Activated naive CD4-positive, alpha-beta T cell treated with anti-CD3 and anti-CD28 coated beads, Interleukin-2, amount 10 ng/mL, durations not matched to agents 7 days and 5 days (primary cell): ENCODE measurements around the gene DNAH11.
A peak's percentile ranks its signal among the peaks of the same experiment; 100 is the strongest.

Experiments used
- CTCF ChIA-PET: fragments of 350-600 bp; sonication (Branson Sonifier 250); formaldehyde crosslinking; loops from one replicate; lab custom pipeline; 2021; ENCODE audit warnings: antibody characterized with exemption; lab: Charles Lee
- DNase-seq: peaks from one replicate; pipeline ENCODE4 v3.0.0-alpha.2; 2020
- H3K27ac Mint-ChIP-seq: one replicate; pipeline ENCODE4 v1.8.0; 2021; ENCODE audit warnings: mild to moderate bottlenecking, moderate library complexity, mixed read lengths
- H3K27me3 Mint-ChIP-seq: one replicate; pipeline ENCODE4 v1.8.0; 2021; ENCODE audit warnings: mild to moderate bottlenecking, mixed read lengths
- H3K36me3 Mint-ChIP-seq: one replicate; pipeline ENCODE4 v1.8.0; 2021; ENCODE audit warnings: mixed read lengths
- H3K4me1 Mint-ChIP-seq: one replicate; pipeline ENCODE4 v1.8.0; 2021; ENCODE audit warnings: mixed read lengths
- H3K4me3 Mint-ChIP-seq: one replicate; pipeline ENCODE4 v1.8.0; 2021; ENCODE audit warnings: mild to moderate bottlenecking, moderate library complexity, mixed read lengths
- H3K9me3 Mint-ChIP-seq: one replicate; pipeline ENCODE4 v1.8.0; 2021; ENCODE audit warnings: mixed read lengths

Gene DNAH11

GRCh38 chr7:21538936-21539495, 3.8 kb upstream of the DNAH11 start:
- H3K4me3 Mint-ChIP-seq = no peak overlapping the region

GRCh38 chr7:21543528-21544302, 876 bp downstream of the DNAH11 start:
- Mint-ChIP-seq H3K4me3 (peak overlapping the region; percentile 63), H3K4me1 (peaks cover 9% of the 10 kb centered on the region), H3K27ac (no peak overlapping the region), H3K36me3 (no peaks in the 10 kb centered on the region), H3K27me3 (peaks cover 52% of the 10 kb centered on the region), H3K9me3 (no peaks in the 10 kb centered on the region)
- CTCF ChIA-PET = no interaction called here
- DNase-seq = peak; percentile 29

More at GRCh38 chr7:21538936-21539495, 3.8 kb upstream of the DNAH11 start:
- Mint-ChIP-seq H3K36me3 (no peaks in the 10 kb centered on the region), H3K27ac (no peak overlapping the region), H3K27me3 (peaks cover 39% of the 10 kb centered on the region), H3K9me3 (peaks cover 2% of the 10 kb centered on the region), H3K4me1 (peaks cover 7% of the 10 kb centered on the region)
- CTCF ChIA-PET = no interaction called here
- DNase-seq = no peak

- Mint-ChIP-seq H3K4me3 (peak overlapping the region; percentile 63), H3K9me3 (no peaks in the 10 kb centered on the region), H3K4me1 (peaks cover 9% of the 10 kb centered on the region), H3K27ac (no peak overlapping the region), H3K36me3 (no peaks in the 10 kb centered on the region), H3K27me3 (peaks cover 53% of the 10 kb centered on the region)
- no peak for DNase-seq
- CTCF ChIA-PET = no interaction called here
Measured at GRCh38 chr7:21544303-21544656, 1.4 kb downstream of the DNAH11 start.

GRCh38 chr7:21544715-21545114, 1.9 kb downstream of the DNAH11 start:
- H3K27me3 Mint-ChIP-seq = peaks cover 53% of the 10 kb centered on the region
- no peak for DNase-seq
- H3K4me1 Mint-ChIP-seq = peaks cover 9% of the 10 kb centered on the region
- H3K4me3 Mint-ChIP-seq = no peak overlapping the region
- H3K9me3 Mint-ChIP-seq = no peaks in the 10 kb centered on the region
- H3K27ac Mint-ChIP-seq = no peak overlapping the region
- CTCF ChIA-PET = no interaction called here
- no peaks in the 10 kb centered on the region for H3K36me3 Mint-ChIP-seq

GRCh38 chr7:21547501-21547900, 4.7 kb downstream of the DNAH11 start:
- peaks cover 38% of the 10 kb centered on the region for H3K27me3 Mint-ChIP-seq
- no peak for DNase-seq
- H3K9me3 Mint-ChIP-seq = no peaks in the 10 kb centered on the region
- no peak overlapping the region for H3K27ac Mint-ChIP-seq
- H3K36me3 Mint-ChIP-seq = no peaks in the 10 kb centered on the region
- peaks cover 9% of the 10 kb centered on the region for H3K4me1 Mint-ChIP-seq
- CTCF ChIA-PET = no interaction called here
- no peak overlapping the region for H3K4me3 Mint-ChIP-seq

- Mint-ChIP-seq H3K4me3 (no peak overlapping the region), H3K36me3 (no peaks in the 10 kb centered on the region), H3K4me1 (peaks cover 6% of the 10 kb centered on the region), H3K9me3 (no peaks in the 10 kb centered on the region), H3K27me3 (peaks cover 28% of the 10 kb centered on the region), H3K27ac (no peak overlapping the region)
- CTCF ChIA-PET = no interaction called here
- no peak for DNase-seq
Measured at GRCh38 chr7:21548491-21548890, 5.7 kb downstream of the DNAH11 start.

GRCh38 chr7:21550076-21550475, 7.2 kb downstream of the DNAH11 start:
- no peak overlapping the region for H3K27ac Mint-ChIP-seq
- H3K4me3 Mint-ChIP-seq = no peak overlapping the region
- no peaks in the 10 kb centered on the region for H3K4me1 Mint-ChIP-seq
- no peaks in the 10 kb centered on the region for H3K36me3 Mint-ChIP-seq
- no peak for DNase-seq
- no peaks in the 10 kb centered on the region for H3K9me3 Mint-ChIP-seq
- CTCF ChIA-PET = no interaction called here
- H3K27me3 Mint-ChIP-seq = peaks cover 21% of the 10 kb centered on the region

- CTCF ChIA-PET = interaction anchor here (1.5 kb wide), 1 partner anchor 11 kb away, joined by 3 read pairs; no protein-coding TSS in a partner anchor
- H3K36me3 Mint-ChIP-seq = no peaks in the 10 kb centered on the region
- no peak overlapping the region for H3K27ac Mint-ChIP-seq
- no peak overlapping the region for H3K4me3 Mint-ChIP-seq
- H3K27me3 Mint-ChIP-seq = peaks cover 12% of the 10 kb centered on the region
- no peak for DNase-seq
- no peaks in the 10 kb centered on the region for H3K4me1 Mint-ChIP-seq
- no peaks in the 10 kb centered on the region for H3K9me3 Mint-ChIP-seq
Measured at GRCh38 chr7:21550821-21551531, 8.1 kb downstream of the DNAH11 start.

GRCh38 chr7:21562385-21562784, 19.5 kb downstream of the DNAH11 start:
- H3K27ac Mint-ChIP-seq = no peak overlapping the region
- no peaks in the 10 kb centered on the region for H3K9me3 Mint-ChIP-seq
- CTCF ChIA-PET = no interaction called here
- no peak overlapping the region for H3K4me3 Mint-ChIP-seq
- no peaks in the 10 kb centered on the region for H3K27me3 Mint-ChIP-seq
- DNase-seq = no peak
- no peaks in the 10 kb centered on the region for H3K36me3 Mint-ChIP-seq
- no peaks in the 10 kb centered on the region for H3K4me1 Mint-ChIP-seq

- Mint-ChIP-seq H3K4me1 (no peaks in the 10 kb centered on the region), H3K36me3 (no peaks in the 10 kb centered on the region), H3K9me3 (no peaks in the 10 kb centered on the region), H3K27ac (no peak overlapping the region), H3K27me3 (no peaks in the 10 kb centered on the region), H3K4me3 (no peak overlapping the region)
- DNase-seq = no peak
- CTCF ChIA-PET = no interaction called here
Measured at GRCh38 chr7:21565614-21566013, 22.8 kb downstream of the DNAH11 start.

- no peaks in the 10 kb centered on the region for H3K4me1 Mint-ChIP-seq
- H3K27me3 Mint-ChIP-seq = no peaks in the 10 kb centered on the region
- no peak for DNase-seq
- H3K9me3 Mint-ChIP-seq = no peaks in the 10 kb centered on the region
- H3K27ac Mint-ChIP-seq = no peak overlapping the region
- CTCF ChIA-PET = no interaction called here
- H3K4me3 Mint-ChIP-seq = no peak overlapping the region
- H3K36me3 Mint-ChIP-seq = no peaks in the 10 kb centered on the region
Measured at GRCh38 chr7:21566094-21566493, 23.3 kb downstream of the DNAH11 start.

GRCh38 chr7:21568762-21569161, 25.9 kb downstream of the DNAH11 start:
- CTCF ChIA-PET = interaction anchor here (1.2 kb wide), 1 partner anchor 315 kb away, joined by 9 read pairs; no protein-coding TSS in a partner anchor
- Mint-ChIP-seq H3K9me3 (no peaks in the 10 kb centered on the region), H3K4me3 (no peak overlapping the region), H3K36me3 (no peaks in the 10 kb centered on the region), H3K27ac (no peak overlapping the region), H3K4me1 (no peaks in the 10 kb centered on the region), H3K27me3 (no peaks in the 10 kb centered on the region)
- DNase-seq = no peak

- no peaks in the 10 kb centered on the region for H3K27me3 Mint-ChIP-seq
- CTCF ChIA-PET = interaction anchor here (1.1 kb wide), 1 partner anchor 316 kb away, joined by 3 read pairs; no protein-coding TSS in a partner anchor
Measured at GRCh38 chr7:21572331-21573313, 29.8 kb downstream of the DNAH11 start.

More at GRCh38 chr7:21572331-21573313, 29.8 kb downstream of the DNAH11 start:
- no peak for DNase-seq
- H3K4me3 Mint-ChIP-seq = no peak overlapping the region
- H3K4me1 Mint-ChIP-seq = no peaks in the 10 kb centered on the region
- H3K36me3 Mint-ChIP-seq = no peaks in the 10 kb centered on the region
- H3K27ac Mint-ChIP-seq = no peak overlapping the region
- H3K9me3 Mint-ChIP-seq = no peaks in the 10 kb centered on the region
